ENCODE results near the gene DOCK2. TPM values are rescaled to one million over a fixed set of nuclear protein-coding genes. Genes with fewer than 3 reads are reported as not detected.

Gene DOCK2
- total and polyA plus RNA-seq, 9 of the 15 experiments (the other 6 are each of a cell fraction or from before 2014, with no cell fraction given), result 4.5 to 42.6 (median 20.5) TPM

DNA sequence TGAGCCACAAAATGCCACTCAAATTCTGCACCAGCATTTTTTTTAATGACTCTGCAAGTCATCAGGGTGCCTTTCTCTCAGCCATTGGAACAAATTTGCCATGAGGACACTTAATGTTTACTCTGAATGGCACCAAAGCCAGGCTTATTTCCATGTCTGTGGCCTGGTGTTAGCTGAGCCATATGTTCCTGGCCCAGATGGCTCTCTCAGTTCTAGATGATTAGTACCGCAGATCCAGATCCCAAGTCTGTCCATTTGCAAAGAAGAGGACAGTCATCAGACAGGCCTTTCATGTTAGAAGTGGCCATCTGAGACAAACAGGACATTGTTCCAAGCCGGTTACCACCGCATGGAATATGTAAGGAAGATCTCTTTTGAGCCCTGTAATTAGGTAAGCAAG, 272.9 kb downstream of the DOCK2 start:
- peaks cover 0 to 4% of the 10 kb centered on the region in 2 experiments; a peak in 1 of 5 replicates for H3K27me3 ChIP-seq (ENCODE audit: control insufficient read depth in 2 of 2, insufficient read depth in 2 of 2, low read length in 2 of 2)
- CTCF ChIA-PET (ENCODE audit: low intra/inter-chr PET ratio), result no interaction called here
- FAIRE-seq, result no peak
- H3K79me2 ChIP-seq (ENCODE audit: control insufficient read depth, insufficient read depth, low read length), result no peaks in the 10 kb centered on the region
- H3K9me1 ChIP-seq (ENCODE audit: control insufficient read depth, insufficient read depth, low read length), result no peaks in the 10 kb centered on the region
- POLR2A ChIA-PET, result interaction anchor here (1.1 kb wide), 1 partner anchor 13 kb away, joined by 3 read pairs; no protein-coding TSS in a partner anchor
- H2AFZ ChIP-seq (ENCODE audit: low read depth, low read length), result no peak overlapping the region
- DNase-seq (ENCODE audit: extremely low read depth in 1 of 4, low spot score in 3 of 4), result no peak
- no peaks in the 10 kb centered on the region for H3K36me3 ChIP-seq (ENCODE audit: control insufficient read depth, insufficient read depth, low read length)
- H4K20me1 ChIP-seq (replicated peaks; ENCODE audit: control insufficient read depth, insufficient read depth, low read length), result no peaks in the 10 kb centered on the region
- intact Hi-C loops (cut with micrococcal nuclease) (no loop called here), in situ Hi-C loops (cut with MboI) (no loop called here)
- H3K4me3 ChIP-seq, result no peak overlapping the region
- no peaks in the 10 kb centered on the region for H3K4me1 ChIP-seq (replicated peaks in 1 of 2; ENCODE audit: control insufficient read depth in 2 of 2, insufficient read depth in 2 of 2, low read length in 2 of 2)
- H3K9ac ChIP-seq (ENCODE audit: insufficient read depth in 1 of 2, low read depth in 2 of 2, low read length in 2 of 2), result no peak overlapping the region
- BruUV-seq (replicated peaks), result no TSS peak
- H3K9me3 ChIP-seq (replicated peaks; ENCODE audit: control insufficient read depth, insufficient read depth, low read depth, low read length), result no peaks in the 10 kb centered on the region
- H3K4me2 ChIP-seq (ENCODE audit: insufficient read depth, low read length), result no peak overlapping the region
- WGBS (ENCODE audit: insufficient coverage, low coverage, missing lambda C conversion rate), result 12% methylated on average over 3 of the region's 3 CpGs
- no peak for ATAC-seq
- H3K27ac ChIP-seq (ENCODE audit: extremely low read depth, low read depth, low read length), result no peak overlapping the region
- TF ChIP-seq FOXK1 (CRISPR knock-in tag; IDR thresholded peaks at IDR 0.05; ENCODE audit: borderline replicate concordance) (no peak), ZZZ3 (IDR thresholded peaks at IDR 0.05) (no peak), HDAC1 (IDR thresholded peaks at IDR 0.05) (no peak), DDX20 (tag; IDR thresholded peaks at IDR 0.05; ENCODE audit: low read depth) (no peak), SIN3A (IDR thresholded peaks at IDR 0.05; ENCODE audit: borderline replicate concordance in 2 of 2, control insufficient read depth in 1 of 2, low read depth in 2 of 2, low read length in 2 of 2) (no peak), MAFG (tag; conservative IDR thresholded peaks at IDR 0.05) (no peak), MTF1 (CRISPR knock-in tag; IDR thresholded peaks at IDR 0.05; ENCODE audit: borderline replicate concordance) (no peak), ZNF174 (CRISPR knock-in tag; IDR thresholded peaks at IDR 0.05) (no peak), ZNF274 (IDR thresholded peaks at IDR 0.05; ENCODE audit: borderline replicate concordance, low read depth, low read length) (no peak)
- TF ChIP-seq, protein P1, sequence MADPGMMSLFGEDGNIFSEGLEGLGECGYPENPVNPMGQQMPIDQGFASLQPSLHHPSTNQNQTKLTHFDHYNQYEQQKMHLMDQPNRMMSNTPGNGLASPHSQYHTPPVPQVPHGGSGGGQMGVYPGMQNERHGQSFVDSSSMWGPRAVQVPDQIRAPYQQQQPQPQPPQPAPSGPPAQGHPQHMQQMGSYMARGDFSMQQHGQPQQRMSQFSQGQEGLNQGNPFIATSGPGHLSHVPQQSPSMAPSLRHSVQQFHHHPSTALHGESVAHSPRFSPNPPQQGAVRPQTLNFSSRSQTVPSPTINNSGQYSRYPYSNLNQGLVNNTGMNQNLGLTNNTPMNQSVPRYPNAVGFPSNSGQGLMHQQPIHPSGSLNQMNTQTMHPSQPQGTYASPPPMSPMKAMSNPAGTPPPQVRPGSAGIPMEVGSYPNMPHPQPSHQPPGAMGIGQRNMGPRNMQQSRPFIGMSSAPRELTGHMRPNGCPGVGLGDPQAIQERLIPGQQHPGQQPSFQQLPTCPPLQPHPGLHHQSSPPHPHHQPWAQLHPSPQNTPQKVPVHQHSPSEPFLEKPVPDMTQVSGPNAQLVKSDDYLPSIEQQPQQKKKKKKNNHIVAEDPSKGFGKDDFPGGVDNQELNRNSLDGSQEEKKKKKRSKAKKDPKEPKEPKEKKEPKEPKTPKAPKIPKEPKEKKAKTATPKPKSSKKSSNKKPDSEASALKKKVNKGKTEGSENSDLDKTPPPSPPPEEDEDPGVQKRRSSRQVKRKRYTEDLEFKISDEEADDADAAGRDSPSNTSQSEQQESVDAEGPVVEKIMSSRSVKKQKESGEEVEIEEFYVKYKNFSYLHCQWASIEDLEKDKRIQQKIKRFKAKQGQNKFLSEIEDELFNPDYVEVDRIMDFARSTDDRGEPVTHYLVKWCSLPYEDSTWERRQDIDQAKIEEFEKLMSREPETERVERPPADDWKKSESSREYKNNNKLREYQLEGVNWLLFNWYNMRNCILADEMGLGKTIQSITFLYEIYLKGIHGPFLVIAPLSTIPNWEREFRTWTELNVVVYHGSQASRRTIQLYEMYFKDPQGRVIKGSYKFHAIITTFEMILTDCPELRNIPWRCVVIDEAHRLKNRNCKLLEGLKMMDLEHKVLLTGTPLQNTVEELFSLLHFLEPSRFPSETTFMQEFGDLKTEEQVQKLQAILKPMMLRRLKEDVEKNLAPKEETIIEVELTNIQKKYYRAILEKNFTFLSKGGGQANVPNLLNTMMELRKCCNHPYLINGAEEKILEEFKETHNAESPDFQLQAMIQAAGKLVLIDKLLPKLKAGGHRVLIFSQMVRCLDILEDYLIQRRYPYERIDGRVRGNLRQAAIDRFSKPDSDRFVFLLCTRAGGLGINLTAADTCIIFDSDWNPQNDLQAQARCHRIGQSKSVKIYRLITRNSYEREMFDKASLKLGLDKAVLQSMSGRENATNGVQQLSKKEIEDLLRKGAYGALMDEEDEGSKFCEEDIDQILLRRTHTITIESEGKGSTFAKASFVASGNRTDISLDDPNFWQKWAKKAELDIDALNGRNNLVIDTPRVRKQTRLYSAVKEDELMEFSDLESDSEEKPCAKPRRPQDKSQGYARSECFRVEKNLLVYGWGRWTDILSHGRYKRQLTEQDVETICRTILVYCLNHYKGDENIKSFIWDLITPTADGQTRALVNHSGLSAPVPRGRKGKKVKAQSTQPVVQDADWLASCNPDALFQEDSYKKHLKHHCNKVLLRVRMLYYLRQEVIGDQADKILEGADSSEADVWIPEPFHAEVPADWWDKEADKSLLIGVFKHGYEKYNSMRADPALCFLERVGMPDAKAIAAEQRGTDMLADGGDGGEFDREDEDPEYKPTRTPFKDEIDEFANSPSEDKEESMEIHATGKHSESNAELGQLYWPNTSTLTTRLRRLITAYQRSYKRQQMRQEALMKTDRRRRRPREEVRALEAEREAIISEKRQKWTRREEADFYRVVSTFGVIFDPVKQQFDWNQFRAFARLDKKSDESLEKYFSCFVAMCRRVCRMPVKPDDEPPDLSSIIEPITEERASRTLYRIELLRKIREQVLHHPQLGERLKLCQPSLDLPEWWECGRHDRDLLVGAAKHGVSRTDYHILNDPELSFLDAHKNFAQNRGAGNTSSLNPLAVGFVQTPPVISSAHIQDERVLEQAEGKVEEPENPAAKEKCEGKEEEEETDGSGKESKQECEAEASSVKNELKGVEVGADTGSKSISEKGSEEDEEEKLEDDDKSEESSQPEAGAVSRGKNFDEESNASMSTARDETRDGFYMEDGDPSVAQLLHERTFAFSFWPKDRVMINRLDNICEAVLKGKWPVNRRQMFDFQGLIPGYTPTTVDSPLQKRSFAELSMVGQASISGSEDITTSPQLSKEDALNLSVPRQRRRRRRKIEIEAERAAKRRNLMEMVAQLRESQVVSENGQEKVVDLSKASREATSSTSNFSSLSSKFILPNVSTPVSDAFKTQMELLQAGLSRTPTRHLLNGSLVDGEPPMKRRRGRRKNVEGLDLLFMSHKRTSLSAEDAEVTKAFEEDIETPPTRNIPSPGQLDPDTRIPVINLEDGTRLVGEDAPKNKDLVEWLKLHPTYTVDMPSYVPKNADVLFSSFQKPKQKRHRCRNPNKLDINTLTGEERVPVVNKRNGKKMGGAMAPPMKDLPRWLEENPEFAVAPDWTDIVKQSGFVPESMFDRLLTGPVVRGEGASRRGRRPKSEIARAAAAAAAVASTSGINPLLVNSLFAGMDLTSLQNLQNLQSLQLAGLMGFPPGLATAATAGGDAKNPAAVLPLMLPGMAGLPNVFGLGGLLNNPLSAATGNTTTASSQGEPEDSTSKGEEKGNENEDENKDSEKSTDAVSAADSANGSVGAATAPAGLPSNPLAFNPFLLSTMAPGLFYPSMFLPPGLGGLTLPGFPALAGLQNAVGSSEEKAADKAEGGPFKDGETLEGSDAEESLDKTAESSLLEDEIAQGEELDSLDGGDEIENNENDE (IDR thresholded peaks at IDR 0.05; ENCODE audit: low read depth, low read length), result no peak

All from K562 (cell line).